Measurements from ENCODE around the gene ITGAD.

DNA sequence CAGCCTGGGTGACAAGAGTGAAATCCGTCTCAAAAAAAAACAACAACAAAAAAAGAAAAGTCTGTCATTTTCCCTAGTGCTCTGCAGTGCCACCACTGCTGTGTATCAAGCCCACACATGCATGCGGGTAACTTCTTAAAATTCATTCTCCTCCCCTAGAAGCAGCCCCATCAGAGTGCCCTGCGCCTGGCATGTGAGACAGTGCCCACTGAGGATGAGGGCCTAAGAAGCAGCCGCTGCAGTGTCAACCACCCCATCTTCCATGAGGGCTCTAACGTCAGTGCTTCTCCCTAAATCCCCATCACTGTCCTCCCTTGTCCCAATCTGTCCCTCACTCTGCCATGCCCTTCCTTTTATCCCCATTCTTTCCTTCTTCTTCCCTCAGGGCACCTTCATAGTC lies 24.8 kb downstream of the ITGAD start:
- TF ChIP-seq, protein P1, sequence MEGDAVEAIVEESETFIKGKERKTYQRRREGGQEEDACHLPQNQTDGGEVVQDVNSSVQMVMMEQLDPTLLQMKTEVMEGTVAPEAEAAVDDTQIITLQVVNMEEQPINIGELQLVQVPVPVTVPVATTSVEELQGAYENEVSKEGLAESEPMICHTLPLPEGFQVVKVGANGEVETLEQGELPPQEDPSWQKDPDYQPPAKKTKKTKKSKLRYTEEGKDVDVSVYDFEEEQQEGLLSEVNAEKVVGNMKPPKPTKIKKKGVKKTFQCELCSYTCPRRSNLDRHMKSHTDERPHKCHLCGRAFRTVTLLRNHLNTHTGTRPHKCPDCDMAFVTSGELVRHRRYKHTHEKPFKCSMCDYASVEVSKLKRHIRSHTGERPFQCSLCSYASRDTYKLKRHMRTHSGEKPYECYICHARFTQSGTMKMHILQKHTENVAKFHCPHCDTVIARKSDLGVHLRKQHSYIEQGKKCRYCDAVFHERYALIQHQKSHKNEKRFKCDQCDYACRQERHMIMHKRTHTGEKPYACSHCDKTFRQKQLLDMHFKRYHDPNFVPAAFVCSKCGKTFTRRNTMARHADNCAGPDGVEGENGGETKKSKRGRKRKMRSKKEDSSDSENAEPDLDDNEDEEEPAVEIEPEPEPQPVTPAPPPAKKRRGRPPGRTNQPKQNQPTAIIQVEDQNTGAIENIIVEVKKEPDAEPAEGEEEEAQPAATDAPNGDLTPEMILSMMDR (IDR thresholded peaks at IDR 0.05): no peak
- no peak for TF ChIP-seq POLR2A (IDR thresholded peaks at IDR 0.05)

All from suprapubic skin (tissue), 3 donors.